GM19468 (cell line): ENCODE data around the gene COPS3.

Experiments used
- ATAC-seq: cut with Tn5 transposase; IDR thresholded peaks from one replicate; pipeline ENCODE4 v1.9.1; 2021; ENCODE audit warnings: mild to moderate bottlenecking, moderate library complexity, moderate number of reproducible peaks; ENCODE audit not compliant: unreplicated experiment; ENCODE audit errors: extremely low read depth

Gene COPS3

DNA sequence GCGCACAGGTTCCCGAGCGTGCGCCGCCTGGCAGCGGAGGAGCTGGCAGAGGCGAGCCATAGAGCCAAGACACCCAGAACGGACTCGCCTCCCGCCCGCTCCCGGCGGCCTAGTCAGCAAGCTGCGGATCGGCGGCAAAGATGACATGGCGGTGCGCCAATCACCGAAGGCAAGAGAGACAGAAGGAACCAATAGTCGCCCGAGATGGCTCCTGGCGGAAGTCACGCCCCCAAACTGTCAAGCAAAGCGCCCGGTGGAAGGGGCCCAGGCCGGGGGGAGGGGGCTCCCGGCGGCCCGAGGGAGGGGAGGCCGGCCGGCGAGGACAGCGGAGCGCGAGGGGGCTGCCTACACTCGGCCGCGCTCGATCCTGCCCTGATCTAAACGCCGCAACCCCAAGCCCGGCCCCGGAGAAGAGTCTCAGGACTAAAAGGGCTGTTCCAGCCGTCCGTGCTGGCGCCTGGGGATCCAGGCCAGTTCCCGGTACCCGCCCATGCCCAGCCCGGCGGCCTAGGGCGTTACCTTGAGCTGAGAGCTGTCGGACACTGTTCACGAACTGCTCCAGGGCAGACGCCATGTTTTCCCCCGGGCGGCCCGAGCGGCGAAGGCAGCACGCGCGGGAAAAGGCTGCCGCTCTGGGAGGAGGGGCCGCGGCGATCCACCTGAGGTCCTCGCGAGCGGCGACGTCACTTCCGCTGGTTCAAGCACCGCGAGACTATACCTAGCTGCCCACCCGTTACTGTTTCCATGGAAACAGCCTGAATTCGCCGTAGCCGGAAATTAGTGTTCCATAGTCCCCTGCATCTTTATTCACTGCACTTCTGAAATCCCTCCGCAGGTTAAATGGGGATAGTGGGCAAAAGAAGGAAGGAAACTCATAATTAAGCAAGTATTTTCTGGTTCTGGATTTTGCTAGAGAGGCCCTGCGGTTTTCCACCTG, at the start of gene COPS3:
TSS of gene COPS3 (minus strand) at position 634 of the 937 bp plus-strand sequence. CDS start at position 574, 60 bp downstream.
- ATAC-seq = peak; percentile 75

DNA sequence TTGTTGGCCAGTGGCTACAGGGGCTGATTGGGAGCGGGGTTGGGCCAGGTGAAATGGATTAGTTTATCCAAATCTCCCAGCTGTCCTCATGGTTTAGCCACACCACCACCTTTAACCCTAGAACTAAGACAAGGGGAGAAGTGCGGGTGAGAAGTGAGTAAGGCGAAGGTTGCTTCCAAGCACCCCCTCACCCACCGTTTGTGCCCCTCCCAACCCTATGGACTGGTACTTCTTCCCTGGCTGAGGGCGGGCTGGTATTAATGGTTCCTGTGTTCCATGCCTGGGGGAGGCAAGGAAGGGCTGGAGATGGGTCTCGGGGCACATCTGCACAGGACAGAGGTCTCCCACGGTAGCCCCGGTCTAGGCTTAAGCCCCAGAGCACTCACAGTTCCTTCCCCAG, 47.2 kb upstream of the COPS3 start:
- no peak for ATAC-seq

DNA sequence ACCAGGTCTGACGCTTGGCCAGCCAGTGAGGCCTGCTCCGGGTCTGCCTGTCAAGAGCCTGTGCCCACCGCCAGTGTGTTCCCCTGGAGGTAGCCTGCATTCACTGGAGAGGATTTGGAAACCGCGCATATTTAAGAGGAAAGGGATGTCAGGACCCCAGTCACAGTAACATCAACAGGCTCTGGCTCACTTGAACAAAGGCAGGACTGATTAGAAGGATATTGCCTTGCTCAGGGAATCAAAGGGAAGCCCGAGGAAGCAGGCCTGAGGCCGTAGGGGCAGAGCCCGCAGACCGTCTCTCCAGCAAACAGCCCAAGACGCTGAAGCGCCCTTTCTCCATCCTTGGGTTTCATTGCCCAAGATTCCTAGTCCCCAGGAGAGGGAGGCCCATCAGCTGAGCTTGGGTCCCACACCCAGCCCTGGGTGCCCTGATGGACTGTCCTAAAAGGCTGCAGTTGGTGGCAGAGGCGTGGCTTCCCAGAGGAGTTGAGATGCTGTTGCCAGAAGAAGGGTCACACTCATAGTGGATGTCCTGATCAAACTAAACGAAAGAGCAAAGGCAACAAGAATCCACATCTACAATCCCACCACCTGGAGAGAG, 45.3 kb upstream of the COPS3 start:
- ATAC-seq = no peak

DNA sequence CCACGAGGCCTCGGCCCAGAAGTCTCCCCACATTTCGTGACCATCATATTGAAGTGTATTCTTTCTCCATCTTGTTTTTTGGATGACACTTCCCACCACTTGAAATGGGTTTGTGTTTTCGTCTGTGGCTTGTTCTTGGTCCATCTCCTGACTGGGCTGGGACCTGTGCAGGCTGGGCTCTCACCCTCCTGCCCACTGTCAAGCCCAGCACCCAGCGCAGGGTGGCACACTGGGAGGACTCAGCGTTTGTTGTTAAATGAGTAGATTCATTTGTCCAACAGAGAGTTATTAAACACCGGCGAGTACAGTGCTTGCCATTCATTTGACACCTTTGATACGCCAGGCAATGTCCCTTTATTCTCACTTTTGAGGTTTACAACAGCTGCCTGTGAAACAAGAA, 44.8 kb upstream of the COPS3 start:
- no peak for ATAC-seq

DNA sequence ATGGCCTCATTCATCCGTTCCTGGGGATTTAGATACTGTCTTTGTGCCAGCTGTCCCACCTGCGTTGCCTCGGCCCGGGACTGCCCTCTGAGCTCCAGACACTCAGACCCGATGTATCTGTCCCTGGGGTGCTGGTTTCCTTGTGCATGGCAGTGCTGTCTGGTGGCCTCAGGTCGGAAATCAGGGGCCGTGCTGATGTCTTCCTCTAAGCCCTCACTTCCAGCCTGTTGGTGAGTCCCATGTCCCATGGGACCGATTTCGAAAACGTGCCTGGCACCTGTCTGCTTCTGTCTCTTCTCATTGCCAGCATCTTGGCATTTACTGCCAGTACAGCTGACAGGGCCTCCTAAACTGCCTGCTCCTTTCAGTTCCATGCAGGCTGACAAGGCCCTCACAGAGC, 44.2 kb upstream of the COPS3 start:
- ATAC-seq = no peak

DNA sequence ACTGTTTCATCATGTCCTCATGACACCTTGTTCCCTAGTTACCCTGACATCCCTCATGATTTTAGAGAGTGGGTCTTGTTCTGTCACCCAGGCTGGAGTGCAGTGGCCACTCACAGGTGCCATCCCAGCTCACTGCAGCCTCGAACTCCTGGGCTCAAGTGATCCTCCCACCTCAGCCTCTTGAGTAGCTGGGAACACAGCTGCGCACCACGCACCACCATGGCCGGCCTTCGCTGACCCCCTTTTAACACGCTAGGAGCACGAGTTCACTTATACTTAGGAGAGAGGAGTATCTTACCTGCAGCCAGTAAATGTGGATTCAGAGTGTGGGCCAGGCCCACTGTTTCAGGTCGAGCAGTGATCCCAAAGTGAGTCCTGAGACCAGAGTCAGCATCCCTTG, 43.6 kb upstream of the COPS3 start:
- ATAC-seq = no peak

DNA sequence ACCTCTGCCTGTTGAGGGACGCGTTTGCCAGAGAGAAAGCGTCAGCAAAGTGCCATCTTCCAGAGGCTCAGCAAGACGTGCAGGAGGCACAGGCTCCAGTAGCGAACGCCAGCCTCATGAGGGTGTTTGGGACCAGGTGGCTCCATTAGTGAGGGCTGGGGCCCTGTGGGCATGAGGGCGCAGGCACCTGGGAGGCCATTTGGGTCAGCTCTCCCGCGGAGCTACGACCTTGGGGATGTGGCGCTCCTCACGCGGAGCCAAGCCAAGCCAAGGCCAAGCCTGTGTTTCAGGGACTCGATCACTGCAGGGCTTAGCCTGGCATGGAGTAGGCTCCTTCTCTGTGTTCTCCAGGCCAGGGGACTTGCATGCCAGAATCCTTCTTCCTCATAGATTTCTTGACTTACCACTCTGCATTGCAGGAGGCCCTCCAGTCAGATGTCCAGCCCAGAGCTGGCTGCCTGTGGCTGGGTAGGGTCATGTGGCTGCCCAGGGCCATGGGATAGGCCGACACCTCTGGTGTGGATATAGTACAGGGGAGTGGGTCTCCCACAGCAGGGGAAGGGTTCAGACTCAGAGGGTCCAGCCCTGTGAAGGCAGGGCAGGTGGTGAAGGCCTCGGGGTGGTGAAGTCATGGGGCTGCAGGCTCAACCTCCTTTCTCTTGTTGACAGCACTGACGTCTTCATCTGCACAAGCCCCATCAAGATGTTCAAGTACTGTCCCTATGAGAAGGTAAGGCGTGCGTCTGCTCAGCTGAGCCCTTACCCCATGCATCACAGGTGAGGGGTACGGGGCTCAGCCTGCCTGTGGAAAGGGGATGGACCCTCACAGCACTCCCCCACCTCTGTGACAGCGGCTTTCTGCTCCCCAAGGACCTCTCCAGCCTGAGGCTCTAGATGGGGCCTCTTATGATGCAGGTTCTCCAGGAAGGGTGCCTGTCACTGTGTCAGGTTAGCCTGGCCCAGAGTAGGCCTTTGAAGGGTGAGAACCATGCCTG, 41.8 kb upstream of the COPS3 start:
- ATAC-seq = no peak

DNA sequence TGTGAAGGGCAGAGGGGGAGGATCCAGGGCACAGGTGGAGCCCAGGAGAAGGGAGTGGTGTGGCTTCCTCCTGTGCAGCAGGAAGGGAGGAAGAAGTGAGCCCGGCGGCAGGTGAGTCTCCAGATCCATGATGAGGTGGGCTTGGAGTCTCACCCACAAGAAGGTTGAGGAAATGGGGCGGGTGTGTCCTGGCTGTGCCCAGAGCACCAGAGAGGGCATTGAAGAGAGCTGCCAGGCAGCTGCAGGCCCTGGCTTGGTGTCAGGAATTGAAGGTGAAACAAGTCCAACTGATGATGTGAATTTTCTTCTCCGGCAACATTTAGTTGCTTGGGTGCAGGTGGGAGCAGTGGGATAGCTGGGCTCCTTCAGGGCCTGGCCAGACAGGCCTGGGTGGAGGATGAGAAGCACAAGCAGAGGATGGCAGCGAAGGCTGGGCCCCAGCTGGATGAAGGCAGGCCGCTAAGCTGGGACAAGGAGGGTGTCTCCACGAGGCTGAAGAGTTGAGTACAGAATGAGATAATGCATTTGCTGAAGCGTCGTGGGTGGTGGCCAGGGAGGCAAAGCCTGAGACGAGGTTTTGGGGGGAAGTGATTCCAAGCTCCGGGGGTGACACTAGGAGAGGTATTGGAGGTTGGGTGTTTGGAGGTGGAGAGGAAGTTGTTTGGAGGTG, 40.4 kb upstream of the COPS3 start:
- no peak for ATAC-seq

DNA sequence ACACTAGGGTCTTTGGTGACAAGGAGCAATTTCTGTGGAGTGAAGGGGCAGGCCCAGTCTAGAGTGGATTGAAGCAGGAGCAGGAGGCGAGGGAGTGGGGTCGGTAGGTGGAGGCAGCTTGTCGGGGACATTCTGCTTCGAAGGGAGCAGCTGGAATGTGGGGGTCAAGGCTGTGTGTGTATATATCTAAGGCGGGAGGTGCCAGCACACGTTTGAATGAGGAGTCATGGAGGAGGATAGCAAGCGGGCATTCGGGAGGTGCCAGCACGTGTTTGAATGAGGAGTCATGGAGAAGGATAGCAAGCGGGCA, 39.8 kb upstream of the COPS3 start:
- no peak for ATAC-seq

DNA sequence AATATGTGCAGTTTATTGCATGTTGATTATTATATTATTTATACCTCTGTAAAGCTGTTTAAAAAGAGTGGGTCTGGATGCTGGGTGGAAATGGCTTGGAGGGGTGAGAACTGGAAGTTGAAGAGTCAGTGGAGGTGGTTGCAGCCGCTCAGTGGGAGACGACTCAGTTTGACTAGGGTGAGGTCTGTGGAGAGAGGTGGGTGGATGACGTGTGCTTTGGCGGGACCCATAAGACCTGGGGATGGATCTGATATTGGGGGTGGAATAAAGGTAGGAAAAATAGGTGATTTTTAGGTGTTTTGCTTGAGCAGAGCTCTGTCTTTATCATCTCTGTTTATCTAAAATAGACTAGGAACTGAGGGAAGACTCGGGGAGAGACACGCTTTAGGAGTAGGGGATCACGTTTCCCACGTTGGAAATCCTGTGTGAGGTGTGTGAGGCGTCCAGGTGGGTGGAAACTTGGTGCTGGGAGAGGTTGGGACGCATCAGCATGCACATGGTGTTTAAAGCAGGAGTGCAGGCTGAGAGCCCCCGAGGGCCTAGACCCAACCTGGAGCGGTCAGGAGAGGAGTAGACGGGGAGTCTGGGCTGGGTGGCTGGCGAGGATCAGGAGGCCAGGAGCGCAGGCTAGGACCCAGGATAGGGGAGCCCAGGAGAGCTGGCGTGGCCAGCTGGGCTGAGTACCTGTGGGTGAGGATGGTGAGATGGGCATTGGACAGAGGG, 39.3 kb upstream of the COPS3 start:
- no peak for ATAC-seq

DNA sequence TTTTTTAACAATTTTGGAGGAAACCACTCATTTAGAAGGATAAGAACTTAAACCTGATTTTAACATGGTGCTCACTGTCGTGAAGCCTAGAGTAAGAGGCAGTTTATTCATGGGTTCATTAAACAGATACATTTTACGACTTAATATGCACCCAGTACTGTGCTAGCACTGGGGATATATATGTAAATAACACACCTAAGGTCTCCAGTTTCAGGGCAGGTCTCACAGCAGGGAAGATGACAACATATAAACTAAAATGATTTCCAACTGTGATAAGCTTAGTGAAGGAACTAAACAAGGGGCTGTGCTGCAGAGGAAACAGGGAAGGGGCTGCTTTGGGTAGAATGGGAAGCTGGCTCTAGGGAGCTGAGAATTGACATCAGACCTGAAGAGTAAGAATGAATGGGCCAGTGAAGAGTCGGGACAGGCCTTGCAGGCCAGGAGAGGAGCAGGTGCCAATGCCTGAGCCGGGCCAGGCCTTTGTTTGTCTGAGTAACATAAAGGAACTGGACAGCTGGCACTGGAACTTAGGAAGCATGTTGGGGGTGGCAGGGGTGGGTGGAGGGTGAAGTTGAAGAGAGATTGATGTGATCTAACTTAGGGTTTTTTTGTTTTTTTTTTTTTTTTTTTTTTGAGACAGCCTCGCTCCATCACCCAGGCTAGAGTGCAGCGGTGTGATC, 34.2 kb upstream of the COPS3 start:
- no peak for ATAC-seq

DNA sequence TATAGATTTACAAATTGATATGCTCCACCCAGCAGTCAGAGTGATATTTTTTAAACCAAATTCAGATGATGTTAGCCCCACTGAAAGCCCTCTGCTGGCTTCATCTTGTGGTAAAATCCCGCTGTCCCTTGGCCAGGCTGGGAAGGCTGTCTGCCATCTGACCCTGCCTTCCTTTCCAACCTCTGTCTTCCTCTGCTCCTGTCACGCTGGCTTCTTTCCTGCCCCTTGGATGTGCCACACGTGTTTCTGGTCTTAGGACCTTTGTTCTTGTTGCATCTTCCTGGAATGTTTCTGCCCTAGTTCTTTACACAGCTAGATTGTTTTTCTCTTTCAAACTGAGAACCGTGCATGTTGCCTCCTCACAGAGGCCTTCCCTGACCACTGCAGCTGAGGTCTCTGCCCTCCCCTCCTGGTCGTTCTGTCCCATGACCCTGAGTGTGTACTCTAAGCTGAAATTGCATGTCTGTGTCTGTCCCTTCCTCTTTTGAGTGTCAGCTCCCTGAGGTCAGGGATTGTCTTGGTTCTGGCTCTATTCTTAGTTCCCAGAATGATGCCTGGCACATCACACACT, 33.5 kb upstream of the COPS3 start:
- no peak for ATAC-seq

DNA sequence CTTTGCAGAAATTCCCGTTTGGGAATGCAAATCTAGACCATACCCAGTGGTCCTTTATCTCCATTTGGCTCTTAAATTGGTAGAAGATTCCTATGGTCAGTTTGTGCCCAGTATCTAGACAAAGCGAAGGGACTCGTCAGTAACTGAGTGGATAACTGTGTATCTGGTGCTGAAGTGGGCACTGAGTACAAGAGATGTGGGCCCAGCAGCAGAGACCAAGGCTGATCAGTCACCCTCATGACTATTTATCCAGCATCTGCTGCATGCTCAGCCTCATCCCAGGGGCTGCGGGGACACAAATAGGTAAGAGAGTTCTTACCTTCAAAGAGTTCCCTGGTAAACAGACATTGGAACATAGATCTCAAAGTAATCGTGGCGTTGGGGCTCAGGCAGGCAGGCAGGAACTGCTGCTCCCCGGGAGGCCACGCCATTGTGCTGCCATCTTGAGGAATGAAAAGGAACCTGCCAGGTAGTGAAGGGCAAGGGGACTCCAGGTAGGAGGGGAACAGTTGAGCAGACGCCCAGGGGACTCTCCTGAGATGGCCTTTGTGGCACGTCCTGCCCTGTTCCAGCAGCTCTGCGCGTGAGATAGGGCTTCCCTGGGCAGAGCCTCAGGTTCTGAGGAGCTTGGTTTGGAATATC, 32.4 kb upstream of the COPS3 start:
- no peak for ATAC-seq

DNA sequence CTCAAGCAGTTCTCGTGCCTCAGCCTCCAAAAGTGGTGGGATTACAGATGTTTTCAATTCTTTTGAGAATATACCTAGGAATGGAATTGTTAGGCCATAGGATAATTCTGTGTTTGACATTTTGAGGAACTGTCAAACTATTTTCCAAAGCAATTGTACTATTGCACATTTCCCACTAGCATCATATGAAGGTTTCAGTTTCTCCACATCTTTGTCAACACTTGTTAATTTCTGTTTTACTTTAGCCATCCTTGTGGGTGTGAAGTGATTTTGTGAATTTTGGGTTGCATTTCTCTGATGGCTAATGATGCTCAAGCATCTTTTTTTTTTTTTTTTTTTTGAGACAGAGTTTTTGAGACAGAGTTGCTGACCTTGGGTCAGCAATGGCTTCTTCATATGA, 28.3 kb upstream of the COPS3 start:
- no peak for ATAC-seq

DNA sequence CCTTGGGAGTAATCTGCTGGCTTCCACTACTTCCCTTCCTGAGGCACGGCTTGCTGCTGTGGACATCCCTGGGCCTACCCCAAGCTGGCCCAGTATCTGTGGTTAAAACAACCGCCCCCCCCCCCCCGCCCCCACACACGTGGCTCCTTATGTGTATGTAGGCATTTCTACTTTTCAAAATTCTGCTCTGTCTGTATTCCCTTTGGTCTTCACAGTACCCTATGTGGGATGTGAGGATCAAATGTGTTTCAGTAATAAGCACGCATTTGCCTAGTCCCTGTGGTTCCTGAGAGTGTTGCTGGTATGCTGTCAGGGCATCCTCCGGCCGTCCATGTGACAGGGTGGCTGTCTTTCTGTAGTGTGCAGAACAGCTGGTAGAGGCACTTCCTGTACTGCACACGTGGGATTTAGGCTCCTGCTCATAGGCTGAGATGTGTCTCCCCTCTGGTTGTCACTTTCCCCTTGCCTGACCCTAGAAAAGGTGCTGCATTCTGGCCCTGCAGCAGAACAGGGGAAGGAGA, 24.3 kb upstream of the COPS3 start:
- peak; percentile 73 for ATAC-seq

DNA sequence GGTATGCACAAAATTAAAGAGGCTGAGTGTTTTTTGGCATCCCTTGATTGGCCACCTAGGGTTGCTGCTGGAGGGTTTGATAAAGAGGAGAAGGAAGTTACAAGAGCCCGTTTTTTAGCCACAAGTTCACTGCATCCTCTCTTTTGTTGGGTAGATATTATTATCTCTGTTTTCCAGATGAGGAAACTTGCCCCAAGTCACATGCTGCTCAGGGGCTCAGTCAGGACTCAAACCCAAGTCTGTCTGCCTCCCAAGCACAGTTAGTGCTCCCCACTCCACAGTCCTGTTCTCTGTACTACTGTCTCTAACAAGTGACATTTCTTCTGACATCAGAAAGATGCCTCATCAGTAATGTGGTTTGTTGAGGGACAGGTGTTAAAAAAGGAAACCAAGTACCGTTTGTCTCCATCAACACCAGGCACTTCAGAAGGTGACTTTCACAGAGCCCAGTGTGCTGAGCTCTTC, 23.5 kb upstream of the COPS3 start:
- ATAC-seq = no peak

DNA sequence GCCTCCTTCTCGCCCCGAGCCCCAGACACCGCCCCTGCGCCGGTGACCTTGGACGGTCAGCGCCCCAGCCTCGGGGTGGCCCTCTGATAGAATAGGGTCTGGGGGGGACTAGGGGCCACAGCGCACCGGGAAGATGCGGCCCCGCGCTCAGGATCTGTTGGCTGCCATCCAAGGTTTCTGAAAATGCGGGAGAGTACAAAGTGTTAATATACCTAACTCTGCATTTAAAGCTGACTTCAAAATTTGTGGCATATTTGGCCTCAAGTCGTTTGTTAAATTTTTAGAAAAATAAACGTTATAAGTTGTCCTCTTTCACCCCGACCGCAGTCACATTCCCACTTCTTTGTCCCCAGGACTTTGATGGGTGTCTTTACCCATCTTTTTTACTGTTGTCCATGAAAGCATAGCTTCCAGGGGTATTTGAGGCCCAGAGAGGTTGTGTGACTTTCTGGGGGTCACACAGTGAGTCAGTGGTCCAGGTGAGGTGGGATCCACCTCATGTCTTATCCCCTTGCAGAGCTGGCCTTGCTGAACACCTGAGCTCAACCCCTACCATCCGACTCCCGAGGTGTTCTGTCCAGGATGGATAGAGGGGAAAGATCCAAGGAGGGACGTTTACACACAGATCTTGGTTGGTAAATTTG, 22.9 kb upstream of the COPS3 start:
- no peak for ATAC-seq
